Psoas muscle (tissue), 8 donors: ENCODE measurements around the gene LDB3. TPM values are rescaled to one million over a fixed set of nuclear protein-coding genes. Genes with fewer than 3 reads are reported as not detected.

ENCODE experiments used
- ATAC-seq, 4 donors: fragments of 200-7000 bp; cut with Tn5 transposase; one replicate each; pipeline ENCODE4 v1.9.1; 2020; ENCODE audit warnings: moderate library complexity in 3 of 4, mild to moderate bottlenecking in 2 of 4
- DNase-seq, 2 donors: peaks; one replicate each; pipeline ENCODE4 v3.0.0-alpha.2; 2020
- H3K27ac ChIP-seq: fragments of 200-600 bp; one replicate; pipeline ENCODE4 v1.8.0; 2022
- H3K27me3 ChIP-seq, 3 donors: fragments of 200-600 bp in 1 of 3; one replicate each; pipeline versions ENCODE4 v1.6.1 to v1.8.0; 2013 to 2022; ENCODE audit warnings: low read length in 2 of 3, mild to moderate bottlenecking in 2 of 3, moderate library complexity in 1 of 3; ENCODE audit not compliant: insufficient read depth in 3 of 3
- H3K36me3 ChIP-seq, 2 donors: fragments of 200-600 bp in 1 of 2; one replicate each; pipeline versions ENCODE4 v1.6.1 to v1.8.0; 2013 to 2022; ENCODE audit warnings: low read depth in 1 of 2, mild to moderate bottlenecking in 1 of 2, moderate library complexity in 1 of 2; ENCODE audit not compliant: insufficient read depth in 1 of 2
- H3K4me1 ChIP-seq: fragments of 200-600 bp; one replicate; pipeline ENCODE4 v1.8.0; 2022
- H3K4me3 ChIP-seq: fragments of 200-600 bp; one replicate; pipeline ENCODE4 v1.8.0; 2022; ENCODE audit warnings: mild to moderate bottlenecking
- H3K9me3 ChIP-seq: fragments of 200-600 bp; one replicate; pipeline ENCODE4 v1.8.0; 2022
- WGBS, 3 donors: extraction: QIAGEN DNeasy Blood & Tissue Kit; methylation state at CpG; one replicate each; pipeline versions ENCODE4 v1.1.6 to v1.1.7; 2013; 5-methylcytosine and 5-hydroxymethylcytosine counted together
- intact Hi-C, 2 donors: fragments of 100-400 bp; cut with DNase I; formaldehyde crosslinking; loops; one replicate each; pipeline versions ENCODE4 v1.11.0 to v1.14.2; 2022
- polyA plus RNA-seq, 3 donors: library from polyadenylated mRNA; stranded (reverse); fragments of 200-250 nt; gene quantifications; one replicate each; pipeline ENCODE4 v1.2.3, GENCODE V29; 2013
- total RNA-seq, 4 donors: library from RNA; stranded (reverse); fragmentation: NEBNext Ultra II Directional in 2 of 4; extraction: Animal tissue kit (Norgen Biotek cat#: 25700) in 2 of 4; gene quantifications; one replicate each; pipeline versions ENCODE4 v1.2.1 to v1.2.4, GENCODE V29; 2021 to 2023
- TF ChIP-seq, protein P1 (sequence below): fragments of 200-600 bp; IDR thresholded peaks from one replicate; pipeline ENCODE4 v1.8.0; 2022; ENCODE audit warnings: antibody characterized with exemption
- donor health status: healthy with polysubstance abuse.
- donor health status: DM: no; HTN: no; CAD: no; lungs with moderate emphysema.
- donor health status: Bipolar disorder and iron deficiency.
- donor health status: healthy.
- donor health status: DM: yes; HTN: yes; CAD: no.
- donor health status: DM: no; HTN: no; CAD: no.
- donor health status: DM: no; HTN: no; CAD: no.
- donor health status: DM: yes; HTN: yes; CAD: no.

The LDB3 gene
- total and polyA plus RNA-seq, 7 donors = 108 to 2,187 (median 615) TPM

DNA sequence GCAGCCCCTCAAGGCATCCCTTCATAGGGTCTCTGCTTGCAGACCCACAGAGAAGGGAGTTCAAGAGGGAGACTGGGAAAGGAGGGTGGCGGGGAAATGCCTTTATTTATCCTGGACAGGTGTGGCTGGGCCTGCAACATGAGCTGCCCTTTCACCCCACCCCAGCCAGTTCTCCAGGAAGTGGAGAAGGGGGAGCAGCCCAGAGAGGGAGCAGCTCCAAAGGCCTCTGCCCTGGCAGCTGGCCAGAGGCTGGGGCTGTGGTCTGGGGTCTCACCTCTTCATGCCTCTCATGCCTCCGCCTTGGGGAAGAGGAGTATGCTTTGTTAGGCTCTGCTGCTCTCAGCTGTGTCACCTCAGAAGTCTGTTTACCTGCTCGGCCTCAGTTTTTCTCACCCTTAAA lies 3.1 kb downstream of the LDB3 start:
- Histone ChIP-seq H3K27me3 (no peaks in the 10 kb centered on the region), H3K4me1 (peaks cover 65% of the 10 kb centered on the region), H3K4me3 (peak overlapping the region; percentile 69), H3K9me3 (no peaks in the 10 kb centered on the region), H3K27ac (peak overlapping the region; percentile 92), H3K36me3 (peaks cover 0 to 3% of the 10 kb centered on the region in 2 donors)
- no peak for ATAC-seq
- intact Hi-C loops = no loop called here
- TF ChIP-seq, protein P1, sequence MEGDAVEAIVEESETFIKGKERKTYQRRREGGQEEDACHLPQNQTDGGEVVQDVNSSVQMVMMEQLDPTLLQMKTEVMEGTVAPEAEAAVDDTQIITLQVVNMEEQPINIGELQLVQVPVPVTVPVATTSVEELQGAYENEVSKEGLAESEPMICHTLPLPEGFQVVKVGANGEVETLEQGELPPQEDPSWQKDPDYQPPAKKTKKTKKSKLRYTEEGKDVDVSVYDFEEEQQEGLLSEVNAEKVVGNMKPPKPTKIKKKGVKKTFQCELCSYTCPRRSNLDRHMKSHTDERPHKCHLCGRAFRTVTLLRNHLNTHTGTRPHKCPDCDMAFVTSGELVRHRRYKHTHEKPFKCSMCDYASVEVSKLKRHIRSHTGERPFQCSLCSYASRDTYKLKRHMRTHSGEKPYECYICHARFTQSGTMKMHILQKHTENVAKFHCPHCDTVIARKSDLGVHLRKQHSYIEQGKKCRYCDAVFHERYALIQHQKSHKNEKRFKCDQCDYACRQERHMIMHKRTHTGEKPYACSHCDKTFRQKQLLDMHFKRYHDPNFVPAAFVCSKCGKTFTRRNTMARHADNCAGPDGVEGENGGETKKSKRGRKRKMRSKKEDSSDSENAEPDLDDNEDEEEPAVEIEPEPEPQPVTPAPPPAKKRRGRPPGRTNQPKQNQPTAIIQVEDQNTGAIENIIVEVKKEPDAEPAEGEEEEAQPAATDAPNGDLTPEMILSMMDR = no peak
- 34 to 35% (median 34%) methylated on average over 3 of the region's 3 CpGs for WGBS, 3 donors
- DNase-seq = no peak

DNA sequence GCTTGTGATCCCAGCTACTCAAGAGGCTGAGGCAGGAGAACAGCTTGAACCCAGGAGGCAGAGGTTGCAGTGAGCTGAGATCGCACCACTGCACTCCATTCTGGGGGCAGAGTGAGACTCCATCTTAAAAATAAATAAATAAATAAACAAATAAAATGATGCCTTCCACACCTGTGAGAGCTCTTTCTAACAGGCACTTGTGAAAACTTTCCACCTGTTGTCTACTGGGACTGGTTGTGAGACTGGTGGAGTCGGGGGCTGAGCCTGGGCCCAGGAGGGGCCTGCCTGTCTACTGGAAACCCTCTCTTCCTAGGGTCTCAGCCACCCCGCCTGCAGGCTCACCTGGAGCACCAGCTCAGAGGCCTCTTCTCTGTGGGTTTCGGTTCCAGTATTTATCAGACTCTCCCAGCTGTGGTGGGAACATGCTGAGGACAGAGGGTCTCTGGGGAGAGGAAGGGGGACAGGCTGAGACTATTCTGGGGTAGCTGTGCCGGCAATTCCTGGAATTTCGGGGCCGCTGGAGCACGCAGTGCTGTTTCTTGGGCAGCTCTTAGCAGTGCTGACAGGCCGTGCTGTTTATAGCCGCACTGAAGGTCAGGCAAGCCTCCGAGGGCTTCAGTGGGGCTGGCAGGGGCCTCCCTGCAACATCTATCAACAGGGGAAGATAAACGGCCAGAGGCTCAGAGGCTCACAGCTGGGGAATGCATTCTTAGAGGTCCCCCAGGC lies 3.8 kb downstream of the LDB3 start:
- no peaks in the 10 kb centered on the region for H3K9me3 ChIP-seq
- TF ChIP-seq, protein P1 = no peak
- intact Hi-C loops = no loop called here
- WGBS, 3 donors = 13 to 24% (median 15%) methylated on average over 12 of the region's 12 CpGs
- peak overlapping the region; percentile 92 for H3K27ac ChIP-seq
- DNase-seq (peak; percentile 80 to 88), ATAC-seq (peak in 3 of 4 donors; percentile 18 to 35 (median 32))
- peak overlapping the region; percentile 69 for H3K4me3 ChIP-seq
- peaks cover 66% of the 10 kb centered on the region for H3K4me1 ChIP-seq
- peaks cover 0 to 3% of the 10 kb centered on the region in 2 donors for H3K36me3 ChIP-seq
- H3K27me3 ChIP-seq = no peaks in the 10 kb centered on the region

DNA sequence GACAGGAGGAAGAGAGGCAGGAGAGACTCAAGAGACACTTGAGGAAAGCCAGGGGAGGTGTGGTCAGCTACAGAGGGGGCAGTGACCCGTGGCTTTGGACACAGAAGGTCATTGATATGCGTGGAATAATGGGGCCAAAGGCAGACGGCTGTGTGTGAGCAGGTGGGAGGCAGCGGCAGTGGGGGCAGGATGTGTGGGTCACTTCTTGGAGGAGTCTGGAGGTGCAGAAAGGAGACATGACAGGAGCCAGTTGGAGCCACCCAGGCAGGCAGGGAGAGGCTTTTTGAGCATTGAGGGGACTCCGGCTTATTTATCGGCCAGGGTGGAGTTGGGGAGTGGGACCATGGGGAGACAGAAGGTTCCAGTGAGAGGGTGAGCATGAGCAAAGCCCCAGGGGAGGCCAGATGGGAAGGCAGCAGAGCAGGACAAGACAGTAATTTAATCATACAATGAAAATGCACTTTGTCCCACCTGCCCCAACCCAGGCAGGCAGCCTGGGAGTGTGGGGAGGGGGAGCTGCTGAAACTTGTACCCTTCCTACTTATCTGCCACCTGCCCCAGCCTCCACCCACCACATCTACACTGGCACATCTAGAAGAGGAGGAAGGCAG lies 5.0 kb downstream of the LDB3 start:
- 23 to 26% (median 24%) methylated on average over 6 of the region's 6 CpGs for WGBS, 3 donors

DNA sequence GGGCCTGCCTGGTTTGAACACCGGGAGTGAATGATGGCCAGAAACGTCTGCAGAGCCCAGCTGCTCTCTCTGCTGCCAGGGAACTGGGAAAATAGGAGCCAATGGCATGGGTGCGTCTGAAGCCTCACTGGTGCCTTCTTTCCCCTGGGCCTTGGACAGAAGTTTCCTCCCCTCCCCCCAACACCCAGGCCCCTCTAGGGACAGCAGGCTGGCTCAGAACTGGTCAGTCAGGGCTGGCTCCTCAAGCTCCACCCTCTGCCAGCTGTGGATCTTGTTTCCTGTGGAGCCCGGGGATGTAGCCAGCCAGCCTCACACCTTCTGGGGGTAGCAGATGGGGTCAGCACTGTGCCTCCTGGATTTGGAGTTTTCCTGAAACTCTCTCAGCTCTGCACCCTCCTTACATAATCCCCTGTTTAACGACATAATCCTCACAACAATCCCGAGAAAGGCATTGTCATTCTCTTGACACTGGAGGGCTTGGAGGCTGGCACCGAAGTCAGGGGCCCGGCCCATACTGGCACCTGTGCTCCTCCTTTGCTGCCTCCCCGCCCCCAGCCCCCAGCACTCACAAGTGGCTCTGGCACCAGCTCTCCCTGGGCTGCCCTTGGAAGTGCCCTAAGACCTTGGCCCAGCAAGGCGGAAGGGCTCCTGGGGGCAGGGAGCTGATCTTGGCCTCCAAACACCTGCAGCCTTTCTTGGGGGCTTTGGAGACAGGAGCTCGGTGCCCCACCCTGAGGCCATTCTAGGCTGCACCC lies 5.7 kb downstream of the LDB3 start:
- Histone ChIP-seq H3K36me3 (peaks cover 0 to 5% of the 10 kb centered on the region in 2 donors), H3K4me1 (peaks cover 75% of the 10 kb centered on the region), H3K27me3 (no peaks in the 10 kb centered on the region), H3K9me3 (no peaks in the 10 kb centered on the region), H3K4me3 (peak overlapping the region; percentile 69), H3K27ac (peak overlapping the region; percentile 92)
- TF ChIP-seq, protein P1 = no peak
- 9 to 20% (median 15%) methylated on average over 11 of the region's 11 CpGs for WGBS, 3 donors
- intact Hi-C loops = no loop called here
- ATAC-seq = peak; percentile 49 to 59 (median 54)
- peak; percentile 65 to 89 for DNase-seq

More for the DNA sequence above, 5.0 kb downstream of the LDB3 start:
- H3K9me3 ChIP-seq = no peaks in the 10 kb centered on the region
- TF ChIP-seq, protein P1 = no peak
- DNase-seq (no peak), ATAC-seq (no peak)
- peaks cover 69% of the 10 kb centered on the region for H3K4me1 ChIP-seq
- H3K27me3 ChIP-seq = no peaks in the 10 kb centered on the region
- peak overlapping the region; percentile 69 for H3K4me3 ChIP-seq
- H3K36me3 ChIP-seq = peaks cover 0 to 3% of the 10 kb centered on the region in 2 donors
- H3K27ac ChIP-seq = peak overlapping the region; percentile 92
- intact Hi-C loops = no loop called here
